ENCODE results near the gene LETM1.
A peak's percentile ranks its signal among the peaks of the same experiment; 100 is the strongest.

Gene LETM1

DNA sequence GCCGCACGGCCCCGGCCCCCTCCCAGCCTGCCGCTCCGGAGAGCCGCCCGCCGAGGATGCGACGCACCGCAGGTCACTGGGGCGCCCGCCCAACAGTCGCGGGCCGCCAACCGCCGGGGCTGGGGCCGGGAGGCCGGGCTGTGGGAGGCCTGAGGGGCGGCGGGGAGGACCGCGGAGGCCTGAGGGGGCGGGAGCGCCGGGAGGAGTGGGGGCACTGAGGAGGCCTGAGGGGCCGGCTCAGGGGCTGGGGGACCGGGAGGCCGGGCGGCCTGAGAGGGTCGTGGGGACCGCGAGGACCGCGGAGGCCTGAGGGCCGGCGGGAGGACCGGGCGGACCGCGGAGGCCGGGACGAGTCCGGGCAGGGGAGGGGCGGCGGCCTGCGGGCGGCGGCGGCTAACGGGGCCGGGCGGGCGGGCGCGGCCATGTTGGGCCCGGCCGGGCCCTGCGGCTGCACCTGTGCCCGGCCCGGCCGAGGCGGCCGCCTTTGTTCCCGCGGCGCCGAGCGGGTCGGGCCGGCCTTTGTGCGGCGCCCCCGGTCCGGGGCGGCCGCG, 15.6 kb upstream of the LETM1 start:
- no peak for DNase-seq

DNA sequence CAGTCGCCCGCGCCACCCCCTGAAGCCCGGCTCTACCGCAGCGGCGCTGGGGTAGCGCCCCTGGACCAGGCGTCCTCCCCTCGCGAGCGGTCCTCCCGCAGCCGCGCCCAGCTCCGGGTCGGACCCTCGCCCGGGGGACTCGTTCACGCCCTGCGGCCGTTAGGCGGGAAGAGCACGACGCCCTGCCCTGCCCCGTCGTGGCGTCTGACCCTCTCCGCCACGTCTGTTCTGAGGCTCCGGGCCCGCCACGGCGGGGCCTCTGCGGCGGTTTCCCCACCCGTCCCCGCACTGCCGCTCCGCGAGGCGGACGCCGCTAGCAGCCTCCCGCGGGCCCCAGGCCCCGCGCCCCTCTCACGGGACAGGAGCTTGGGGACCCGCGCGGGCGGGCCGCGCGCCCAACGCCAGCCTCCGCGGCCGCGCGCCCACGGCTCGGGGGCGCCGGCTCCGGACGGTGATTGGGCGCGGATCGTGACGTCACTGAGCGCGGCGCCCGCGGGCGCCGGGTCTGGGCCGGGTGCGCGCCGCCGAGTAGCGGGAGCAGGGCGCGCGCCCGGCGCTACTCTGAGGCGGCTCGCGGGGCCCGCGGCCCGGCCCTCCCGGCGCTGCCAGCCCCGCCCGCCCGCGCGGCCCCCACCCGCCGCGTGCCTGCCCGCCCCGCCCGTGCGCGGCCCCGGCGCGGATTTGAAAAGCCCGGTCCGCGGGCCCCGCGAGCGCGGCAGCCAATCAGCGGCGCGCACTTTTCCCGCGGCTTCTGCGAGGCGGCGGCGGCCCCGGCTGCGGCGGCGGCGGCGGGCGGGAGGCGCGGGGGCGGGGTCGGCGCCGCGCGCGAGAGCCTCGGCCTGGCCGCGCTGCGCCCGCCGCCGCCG, 14.9 kb upstream of the LETM1 start, which contains the start of gene NSD2:
Gene NSD2, plus strand, starts transcription at position 816 of the 866 bp plus-strand sequence. CDS start 29,262 bp downstream, outside the sequence.
- DNase-seq = peak; percentile 93

DNA sequence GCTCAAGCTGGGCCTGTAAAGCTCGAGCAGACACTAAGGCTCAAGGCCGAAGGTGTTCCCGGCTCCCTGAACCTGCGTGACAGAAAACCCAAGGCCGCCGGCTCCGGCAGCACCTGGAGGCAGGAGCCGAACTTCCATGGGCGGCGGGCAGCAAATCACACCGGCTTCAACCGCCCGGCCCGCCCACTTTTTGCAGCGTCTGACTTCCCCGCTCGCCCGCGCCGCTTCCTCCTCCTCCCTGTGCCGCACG, 14.3 kb upstream of the LETM1 start:
- peak; percentile 86 for DNase-seq

DNA sequence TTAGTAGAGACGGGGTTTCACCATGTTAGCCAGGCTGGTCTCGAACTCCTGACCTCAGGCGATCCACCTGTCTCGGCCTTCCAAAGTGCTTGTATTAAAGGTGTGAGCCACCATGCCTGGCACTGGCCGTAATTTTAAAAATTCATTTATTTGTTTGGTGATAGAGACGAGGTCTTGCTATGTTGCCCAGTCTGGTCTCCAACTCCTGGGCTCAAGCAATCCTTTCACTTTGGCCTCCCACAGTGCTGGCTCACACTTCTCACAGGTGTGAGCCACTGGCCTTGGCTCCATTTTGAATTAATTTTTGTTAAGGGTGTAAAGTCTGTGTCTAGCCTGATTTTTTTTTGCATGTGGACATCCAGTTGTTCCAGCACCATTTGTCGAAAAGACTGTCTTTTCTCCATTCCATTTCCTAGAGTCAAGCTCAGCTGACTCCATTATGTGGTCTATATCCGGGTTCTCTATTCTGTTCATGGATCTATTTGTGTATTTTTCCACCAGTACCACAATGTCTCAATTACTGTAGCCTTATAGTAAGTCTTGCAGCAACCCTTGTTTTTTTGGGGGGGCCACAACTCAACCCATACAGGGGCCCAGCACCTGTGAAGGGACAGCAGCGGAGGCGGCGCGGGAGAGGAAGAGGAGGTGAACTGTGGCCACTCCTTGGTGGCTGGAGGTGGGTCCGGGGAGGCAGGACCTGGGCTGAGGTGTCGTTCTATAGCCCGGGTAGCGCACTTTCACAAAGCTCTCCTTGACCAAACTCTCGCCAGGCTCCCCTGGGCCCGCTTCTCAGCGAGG, 13.8 kb upstream of the LETM1 start:
- no peak for DNase-seq

DNA sequence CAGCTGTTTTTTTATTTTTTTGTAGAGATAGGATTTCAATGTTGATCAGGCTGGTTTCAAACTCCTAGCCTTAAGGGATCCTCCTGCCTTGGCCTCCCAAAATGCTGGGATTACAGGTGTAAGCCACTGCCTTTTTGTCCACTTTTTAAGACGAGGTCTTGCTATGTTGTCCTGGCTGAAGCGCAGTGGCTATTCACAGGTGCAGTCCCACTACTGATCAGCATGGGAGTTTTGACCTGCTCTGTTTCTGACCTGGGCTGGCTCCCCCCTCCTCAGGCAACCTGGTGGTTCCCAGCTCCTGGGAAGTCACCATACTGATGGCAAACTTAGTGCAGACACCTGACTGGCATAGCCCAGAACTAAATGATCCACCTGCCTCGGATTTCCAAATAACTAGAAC, 13.0 kb upstream of the LETM1 start:
- DNase-seq = no peak

DNA sequence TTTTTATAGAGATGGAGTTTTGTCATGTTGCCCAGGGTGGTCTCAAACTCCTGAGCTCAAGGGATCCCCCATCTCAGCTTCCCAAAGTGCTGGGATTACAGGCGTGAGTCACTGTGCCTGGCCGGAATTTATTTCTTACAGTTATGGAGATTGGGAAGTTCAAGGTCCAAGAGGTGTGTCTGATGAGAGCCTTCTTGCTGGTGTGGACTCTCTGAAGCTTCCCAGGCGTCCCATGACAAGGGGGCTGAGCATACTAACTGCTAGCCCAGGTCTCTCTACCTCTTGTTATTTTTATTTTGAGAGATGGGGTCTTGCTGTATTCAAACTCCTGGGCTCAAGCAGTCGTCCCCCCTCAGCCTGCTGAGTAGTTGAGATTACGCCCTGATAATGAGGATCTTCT, 12.3 kb upstream of the LETM1 start:
- DNase-seq = no peak

DNA sequence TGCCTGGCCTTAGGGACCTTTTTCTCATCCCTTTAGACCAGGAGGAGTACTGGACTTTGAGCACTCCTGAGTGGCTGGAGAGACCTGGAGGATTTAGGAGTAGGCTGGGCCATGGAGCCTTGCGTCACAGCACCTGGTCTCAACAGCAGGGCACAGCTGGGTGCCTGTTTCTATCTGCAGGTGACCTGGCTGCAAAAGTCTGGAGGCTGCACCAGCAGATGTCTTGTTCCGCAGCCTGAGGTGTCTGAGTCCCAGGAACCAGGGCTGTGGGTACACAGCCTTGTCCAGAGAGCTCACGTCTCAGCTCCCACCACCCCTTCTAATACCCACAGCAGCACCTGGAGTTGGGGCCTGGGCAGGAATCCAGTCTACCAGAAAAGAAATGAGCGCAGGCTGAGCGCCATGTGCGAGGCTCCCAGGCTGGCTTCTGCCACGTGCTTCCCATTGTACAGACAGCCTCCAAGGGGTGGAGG, 10.3 kb upstream of the LETM1 start:
- no peak for DNase-seq

DNA sequence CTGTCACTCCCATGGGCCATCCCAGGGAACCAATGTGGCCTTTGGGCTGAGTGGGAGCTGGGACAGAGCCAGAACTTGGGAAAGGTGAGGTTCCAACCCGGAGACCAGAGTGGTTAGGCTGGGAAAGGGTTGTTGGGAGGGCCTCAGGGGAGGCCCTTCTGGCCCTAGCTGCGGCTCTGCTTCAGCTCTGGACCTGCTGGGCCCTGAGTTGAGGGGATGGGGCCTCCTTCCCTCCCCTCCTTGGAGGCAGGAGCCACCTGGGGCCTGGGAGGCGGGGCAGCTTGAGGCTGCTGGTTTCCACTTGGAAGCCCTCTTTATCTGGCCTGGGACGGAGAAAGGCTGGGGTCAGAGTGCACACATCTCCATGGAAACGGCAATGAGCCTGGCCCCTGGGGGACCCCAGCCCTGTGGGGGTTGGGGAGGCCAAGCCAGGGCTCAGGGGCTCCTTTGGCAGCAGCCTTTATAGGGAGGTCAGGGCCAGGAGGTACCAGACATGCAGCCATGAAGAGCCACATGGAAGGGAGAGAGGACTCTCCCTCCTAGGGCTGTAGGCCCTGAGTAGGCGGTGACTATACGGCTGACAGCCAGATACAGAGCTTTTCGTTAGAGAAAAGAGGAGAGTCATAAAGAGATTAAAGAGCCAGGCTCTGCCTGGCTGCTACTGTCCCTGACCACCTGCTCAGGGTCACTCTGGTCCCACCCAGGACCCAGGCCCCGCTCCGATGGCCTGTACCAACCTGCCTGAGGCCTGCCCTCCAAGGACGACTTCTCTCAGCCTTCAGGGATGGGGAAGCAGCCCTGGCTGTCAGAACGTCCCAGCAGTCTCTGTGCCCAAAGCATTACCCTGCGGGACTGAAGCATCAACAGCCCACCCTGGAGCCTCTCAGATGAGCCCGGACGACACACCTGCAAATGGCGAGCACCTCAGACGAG, 8.4 kb upstream of the LETM1 start:
- DNase-seq = no peak

DNA sequence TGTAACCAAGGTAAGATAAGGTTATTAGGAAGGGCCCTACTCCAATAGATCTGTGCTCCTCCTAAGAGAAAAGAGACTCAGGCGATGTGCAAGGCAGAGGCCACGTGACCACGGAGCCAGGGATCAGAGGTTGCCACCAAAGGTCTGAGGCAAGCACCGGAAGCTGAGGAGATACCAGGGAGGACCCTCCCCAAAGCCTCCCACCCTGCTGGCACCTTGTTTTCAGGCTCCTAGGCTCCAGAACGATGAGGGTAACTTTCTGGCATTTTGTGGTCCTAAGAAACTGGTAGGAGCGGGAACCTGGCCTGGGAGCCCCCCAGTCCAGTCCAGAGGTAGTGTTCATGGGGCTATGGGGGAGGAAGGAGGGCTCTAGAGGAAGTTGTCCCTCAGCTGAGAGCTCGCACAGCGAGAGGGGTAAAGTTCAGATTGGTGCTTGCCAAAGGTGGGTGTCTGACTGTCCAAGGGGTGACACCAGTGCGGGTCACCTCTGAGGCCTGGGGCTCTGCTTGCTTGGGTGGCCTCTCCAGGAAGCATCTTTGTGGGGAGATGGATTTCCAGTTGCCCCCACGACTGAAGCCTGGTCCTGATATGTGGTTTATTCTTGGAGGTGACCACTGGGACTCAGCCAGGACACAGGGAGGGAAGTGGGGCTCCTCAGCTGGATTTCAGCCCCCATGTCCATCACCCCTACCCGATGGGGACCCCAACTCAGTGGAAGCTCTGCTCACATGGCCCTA, 7.5 kb upstream of the LETM1 start:
- no peak for DNase-seq

DNA sequence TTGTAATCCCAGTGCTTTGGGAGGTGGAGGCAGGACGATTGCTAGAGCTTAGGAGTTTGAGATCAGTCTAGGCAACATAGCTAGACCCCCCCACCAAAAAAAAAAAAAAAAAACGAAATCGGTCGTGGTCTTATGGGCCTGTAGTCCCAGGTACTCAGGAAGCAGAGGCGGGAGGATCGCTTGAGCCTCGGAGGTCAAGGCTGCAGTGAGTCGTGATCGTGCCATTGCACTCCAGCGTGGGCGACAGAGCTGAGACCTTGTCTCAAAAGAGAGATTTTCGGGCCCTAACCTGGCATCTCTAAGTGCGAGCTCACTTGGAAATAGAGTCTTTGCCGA, 7.0 kb upstream of the LETM1 start:
- DNase-seq = no peak

DNA sequence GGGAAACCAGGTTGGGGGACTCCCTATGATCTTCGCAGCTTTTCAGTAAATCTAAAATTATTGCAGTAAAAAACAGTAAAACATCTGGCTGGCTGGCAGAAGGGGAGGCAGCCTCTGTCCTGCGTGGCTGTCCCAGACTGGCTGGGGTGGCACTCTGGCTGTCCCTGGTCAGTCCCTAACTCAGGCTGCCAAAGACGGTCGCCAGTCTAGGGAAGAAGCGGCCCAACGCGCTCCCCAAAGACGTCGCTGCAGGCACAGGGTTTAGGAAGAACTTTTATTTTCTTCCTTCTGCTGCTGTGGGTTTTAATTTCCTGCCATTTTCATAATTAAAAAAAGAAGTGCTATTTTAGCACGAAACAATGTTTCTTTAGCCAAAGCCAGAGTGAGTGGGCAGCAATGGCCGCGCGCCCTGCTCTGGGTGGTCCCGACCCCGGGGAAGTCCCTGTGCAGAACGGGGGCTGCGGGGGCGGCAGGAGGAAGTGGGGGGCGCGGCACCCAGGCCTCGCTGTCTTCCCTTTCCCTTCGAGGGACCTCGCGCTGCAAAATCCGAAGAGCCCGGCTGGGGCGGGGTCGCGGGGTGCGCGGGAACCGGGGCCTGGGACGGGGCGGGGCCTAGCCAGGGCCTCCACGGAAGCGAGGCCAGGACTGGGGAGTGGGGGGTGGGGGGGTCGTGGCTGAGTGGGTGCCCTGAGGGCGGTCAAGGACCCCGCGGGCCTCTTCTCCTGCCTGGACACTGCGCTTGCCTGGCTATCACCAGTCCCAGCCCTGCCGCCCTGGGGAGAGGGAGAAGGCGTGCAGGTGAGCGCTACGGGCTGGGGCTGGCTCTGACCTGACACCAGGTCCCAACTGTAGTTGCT, 6.3 kb upstream of the LETM1 start:
- peak; percentile 11 for DNase-seq

DNA sequence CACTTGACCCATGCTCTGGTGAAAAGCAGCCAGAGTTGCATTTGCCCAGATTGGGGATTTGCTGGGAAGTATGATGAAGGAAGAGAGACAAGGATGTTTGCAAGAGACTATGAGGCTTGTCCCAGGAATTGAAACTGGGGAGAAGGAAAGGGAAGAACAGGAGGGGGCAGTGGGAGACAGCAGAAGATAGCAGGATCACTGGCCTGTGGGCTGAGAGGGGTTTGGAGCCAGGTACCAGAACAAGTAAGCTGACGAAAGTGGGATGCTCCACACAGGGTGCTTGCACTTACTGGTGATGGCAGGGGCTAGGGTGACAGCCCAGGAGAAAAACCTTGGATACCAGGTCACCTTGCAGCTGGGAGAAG, 3.4 kb upstream of the LETM1 start:
- DNase-seq = no peak

DNA sequence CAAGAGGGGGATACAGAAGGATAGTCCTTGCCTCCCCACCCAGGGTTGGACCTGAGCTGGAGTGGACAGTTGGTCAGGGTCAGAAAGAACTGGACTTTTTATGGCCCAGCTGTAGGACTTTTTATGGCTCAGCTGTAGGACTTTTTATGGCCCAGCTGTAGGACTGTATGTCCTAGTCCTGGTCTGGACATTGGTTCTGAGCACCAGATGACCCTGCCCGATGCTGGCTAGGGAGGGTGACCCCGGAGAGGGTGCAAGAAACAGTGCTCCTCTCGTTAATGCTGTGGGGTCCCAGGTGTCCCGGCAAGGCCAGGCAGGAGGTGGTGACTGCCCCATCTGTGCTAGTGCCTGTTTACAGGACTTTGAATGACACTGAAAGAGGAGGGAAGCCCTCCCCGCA, 2.0 kb upstream of the LETM1 start:
- no peak for DNase-seq

DNA sequence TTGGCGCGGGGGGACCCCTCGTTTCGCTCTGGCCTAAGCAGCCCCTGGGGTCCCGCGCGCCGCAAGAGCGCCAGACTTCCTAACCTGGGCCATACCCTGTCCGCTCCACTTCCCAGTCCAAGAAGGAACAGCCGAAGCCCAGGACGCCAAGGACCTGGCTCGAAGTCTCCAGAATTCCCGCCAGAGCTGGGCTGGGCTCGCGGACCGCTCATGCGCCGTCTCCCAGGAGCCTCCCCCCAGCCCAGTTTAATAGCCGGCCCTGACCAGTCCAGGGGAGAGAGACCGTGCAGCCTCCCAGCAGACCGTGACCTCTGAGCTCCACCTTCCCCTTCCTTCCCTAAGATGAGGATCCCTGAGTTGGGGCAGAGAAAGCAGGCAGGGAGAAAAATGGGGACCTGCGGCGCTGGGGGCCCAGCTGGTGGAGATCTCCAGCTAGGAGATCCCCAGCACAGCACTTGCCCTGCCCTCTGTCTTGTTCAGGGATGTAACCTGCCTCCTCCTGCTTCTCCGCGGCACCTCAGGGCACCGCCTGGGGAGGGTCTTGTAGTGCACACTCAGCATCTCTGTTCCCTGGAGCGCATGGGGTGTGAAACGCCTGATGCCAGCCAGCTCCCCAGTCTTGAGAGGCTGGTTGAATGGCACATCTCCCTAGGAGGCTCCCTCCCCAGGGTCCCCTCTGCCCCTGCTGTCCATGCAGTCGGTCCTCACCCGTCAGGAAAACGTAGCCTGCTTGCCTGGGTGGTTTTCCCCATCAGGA, 1.2 kb upstream of the LETM1 start:
- no peak for DNase-seq

DNA sequence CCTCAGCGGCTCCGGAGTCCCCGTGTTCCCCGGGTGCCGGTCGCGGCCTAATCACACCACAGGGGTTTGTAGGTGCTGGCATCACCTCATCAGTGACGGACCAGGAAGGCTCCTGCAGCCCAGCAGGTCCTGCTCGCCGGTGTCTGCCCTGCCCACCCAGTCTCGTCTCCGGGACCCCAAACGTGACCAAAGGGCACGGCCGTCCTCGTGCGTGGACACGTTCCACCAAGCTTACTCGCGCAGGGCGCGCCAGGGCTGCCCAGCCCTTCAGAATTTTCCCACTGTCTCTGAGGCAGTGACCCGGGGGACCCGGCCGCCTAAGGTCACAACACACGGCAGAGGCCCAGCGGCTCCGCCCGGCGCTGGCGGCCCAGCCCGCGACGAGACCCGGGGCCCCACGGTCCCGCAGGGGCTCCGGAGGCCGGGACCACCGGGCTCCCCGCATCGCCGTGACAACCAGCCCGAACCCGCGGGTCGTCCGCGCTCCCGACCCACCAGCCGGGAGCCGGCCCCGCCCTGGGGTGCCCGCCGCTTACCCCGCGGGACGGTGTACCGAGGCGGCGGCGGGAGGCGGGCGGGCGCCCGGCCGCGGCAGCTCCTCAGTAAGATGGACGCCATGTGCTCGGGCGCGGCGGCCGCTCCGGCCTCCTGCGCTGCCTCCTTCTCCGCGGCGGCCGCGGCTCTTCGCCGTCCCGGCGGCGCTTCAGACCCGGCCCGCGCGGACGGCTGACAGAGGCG, 454 bp downstream of the LETM1 start:
- DNase-seq = peak; percentile 15

DNA sequence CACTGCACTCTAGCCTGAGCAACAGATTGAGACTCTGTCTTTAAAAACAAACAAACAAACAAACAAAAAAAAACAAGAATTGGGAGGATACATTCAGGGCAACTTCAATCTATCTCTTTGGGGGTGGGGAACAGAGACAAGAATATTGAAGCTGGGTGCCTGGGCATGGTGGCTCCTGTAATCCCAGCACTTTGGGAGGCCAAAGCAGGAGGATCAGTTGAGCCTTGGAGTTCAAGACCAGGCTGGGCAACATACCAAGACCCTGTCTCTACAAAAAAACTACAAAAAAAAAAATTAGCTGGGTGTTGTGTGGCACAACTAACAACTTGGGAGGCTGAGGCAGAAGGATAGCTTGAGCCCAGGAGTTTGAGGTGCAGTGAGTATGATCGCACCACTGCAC, 1.2 kb downstream of the LETM1 start:
- DNase-seq = no peak

DNA sequence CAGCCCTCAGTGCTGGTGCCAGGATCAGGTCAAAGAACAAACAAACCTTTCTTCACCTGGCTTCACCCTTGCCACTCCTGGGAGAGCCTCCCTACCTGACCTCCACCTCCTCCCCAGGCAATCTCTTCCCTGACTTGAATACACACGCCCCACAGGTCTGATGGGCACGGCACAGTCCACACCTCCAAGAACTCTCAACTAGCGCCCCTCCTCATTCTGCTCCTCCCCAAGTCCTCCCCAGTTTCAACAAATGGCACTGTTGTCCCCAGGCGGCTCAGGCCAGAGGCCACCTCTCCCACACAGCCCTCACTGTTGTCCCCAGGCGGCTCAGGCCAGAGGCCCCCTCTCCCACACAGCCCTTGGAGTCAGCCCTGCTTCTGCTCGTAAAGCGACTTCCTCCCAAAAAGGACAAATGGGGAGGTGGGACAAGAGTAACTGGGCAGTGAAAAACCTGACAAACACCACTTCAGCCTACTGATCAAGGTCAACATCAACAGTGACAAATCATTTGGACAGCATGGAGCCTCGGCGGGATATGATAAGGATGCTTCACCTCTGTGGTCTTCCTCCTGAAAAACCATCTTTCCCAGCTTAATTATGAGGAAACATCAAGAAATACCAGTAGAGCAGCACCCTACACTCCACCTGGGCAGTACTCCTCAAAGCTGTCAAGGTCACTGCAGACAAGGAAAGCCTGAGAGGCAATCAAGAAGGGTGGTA, 2.9 kb downstream of the LETM1 start:
- no peak for DNase-seq

DNA sequence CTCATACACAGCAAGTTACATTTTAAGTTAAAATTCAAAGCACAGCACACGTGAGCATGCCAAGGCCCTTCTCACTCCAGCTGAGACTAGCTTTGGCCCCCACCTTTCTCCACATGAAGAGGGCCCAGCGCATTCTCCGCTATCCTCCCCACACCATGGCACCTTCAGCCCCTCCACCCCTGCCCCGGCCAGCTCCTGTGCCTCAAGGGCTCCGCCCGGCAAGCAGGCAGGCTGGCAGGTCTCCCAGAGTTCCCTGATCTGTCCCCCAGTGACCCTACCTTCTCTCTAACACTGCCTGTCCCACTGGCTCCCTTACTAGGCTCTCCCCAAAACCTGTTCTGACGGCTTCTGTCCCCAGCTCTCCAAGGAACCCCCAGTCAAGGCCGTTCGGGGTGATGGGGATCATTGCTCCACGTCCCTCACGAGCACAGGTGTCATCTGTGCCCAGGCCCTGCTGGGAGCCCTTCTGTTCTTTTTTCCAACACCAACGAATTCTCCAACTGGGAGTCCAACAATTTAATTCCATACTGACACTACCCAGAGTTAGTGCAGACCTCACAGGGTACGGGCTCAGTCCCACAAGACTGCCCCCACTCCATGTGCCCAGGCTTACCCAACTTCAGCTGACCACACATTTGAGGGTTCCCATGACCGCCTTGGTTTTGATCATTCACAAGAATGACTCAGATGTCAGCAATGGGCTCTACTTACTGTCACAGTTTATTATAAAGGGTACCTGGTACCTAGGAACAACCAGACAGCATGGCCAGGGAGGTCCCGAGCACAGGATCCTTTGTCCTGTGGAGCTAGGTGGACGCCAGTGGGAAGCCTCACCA, 4.2 kb downstream of the LETM1 start:
- no peak for DNase-seq
